Daoy (cell line): ENCODE data around the gene VPS8. TPM values are rescaled to one million over a fixed set of nuclear protein-coding genes. Genes with fewer than 3 reads are reported as not detected.
"Not testable (repeated sequence)": the region's sequence is repeated elsewhere in the genome, so short reads cannot be mapped to it uniquely, and the experiment has no call there.

Experiments
- DNase-seq: peaks from one replicate; pipeline ENCODE4 v3.0.0-alpha.2; 2015; ENCODE audit warnings: low read depth
- total RNA-seq: library from RNA; depleted of rRNA; stranded (reverse); fragments of >200 nt; shearing (Covaris generic); gene quantifications from 2 replicates; pipeline ENCODE4 v1.2.3, GENCODE V29; 2014

VPS8 gene
- total RNA-seq, 1 experiment from 2014 or later = 23.2 TPM

- no peak for DNase-seq
These were observed 173.6 kb downstream of the VPS8 start for GRCh38 chr3:184985586-184985985.

DNA sequence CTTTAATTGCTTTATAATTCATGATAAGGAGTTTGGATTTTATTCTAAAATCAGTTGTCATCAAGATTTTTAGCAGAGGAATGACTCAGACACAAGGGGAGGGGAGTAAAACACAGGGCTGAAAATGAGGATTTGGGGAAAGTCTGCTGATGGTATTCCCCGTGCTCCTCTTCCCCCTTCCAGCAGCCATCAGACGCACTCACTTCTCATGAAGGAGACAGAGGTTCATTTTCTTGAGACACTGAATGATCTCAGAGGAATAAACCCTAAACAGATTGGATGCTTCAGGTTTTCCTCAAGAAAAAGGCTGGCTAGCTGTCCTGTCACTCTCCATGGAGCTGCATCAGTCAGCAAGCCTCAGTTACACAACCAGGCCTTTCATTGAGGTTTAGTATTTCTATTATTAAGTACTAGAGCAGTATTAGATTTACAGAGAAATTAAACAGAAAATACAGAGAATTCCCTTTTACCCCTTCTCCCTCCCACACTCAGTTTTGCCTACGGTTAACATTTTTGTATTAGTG is 174.5 kb downstream of the VPS8 start:
- no peak for DNase-seq

GRCh38 chr3:184993394-184993793 is 181.4 kb downstream of the VPS8 start:
- no peak for DNase-seq

DNA sequence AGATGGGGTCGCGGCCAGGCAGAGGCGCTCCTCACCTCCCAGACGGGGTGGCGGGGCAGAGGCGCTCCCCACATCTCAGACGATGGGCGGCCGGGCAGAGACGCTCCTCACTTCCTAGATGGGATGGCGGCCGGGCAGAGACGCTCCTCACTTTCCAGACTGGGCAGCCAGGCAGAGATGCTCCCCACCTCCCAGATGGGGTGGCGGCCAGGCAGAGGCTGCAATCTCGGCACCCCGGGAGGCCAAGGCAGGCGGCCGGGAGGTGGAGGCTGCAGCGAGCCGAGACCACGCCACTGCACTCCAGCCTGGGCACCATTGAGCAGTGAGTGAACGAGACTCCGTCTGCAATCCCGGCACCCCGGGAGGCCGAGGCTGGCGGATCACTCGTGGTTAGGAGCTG is 191.9 kb downstream of the VPS8 start:
- DNase-seq = not testable (repeated sequence)

- DNase-seq = no peak
These were observed 197.7 kb downstream of the VPS8 start for GRCh38 chr3:185009650-185010049.

GRCh38 chr3:185017584-185017983 is 205.6 kb downstream of the VPS8 start:
- not testable (repeated sequence) for DNase-seq

DNA sequence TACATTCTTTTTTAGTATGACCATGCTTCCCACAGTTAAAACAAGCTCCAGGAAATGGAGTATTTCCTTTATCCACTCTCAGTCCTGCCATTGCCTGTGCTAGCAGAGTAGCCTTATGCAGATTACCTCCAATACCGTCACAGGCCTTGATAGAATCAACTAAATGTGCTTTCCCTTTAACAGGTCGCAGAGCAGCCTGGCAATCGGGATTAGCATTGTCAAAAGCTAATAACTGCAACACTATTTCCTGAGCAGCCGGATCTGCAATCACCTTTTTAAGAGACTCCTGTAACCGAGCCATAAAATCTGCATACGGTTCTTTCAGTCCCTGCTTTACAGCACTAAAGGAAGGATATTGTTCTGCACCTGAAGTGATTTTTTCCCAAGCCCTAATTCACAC is 206.0 kb downstream of the VPS8 start:
- DNase-seq = not testable (repeated sequence)

- DNase-seq = no peak
These were observed 209.3 kb downstream of the VPS8 start for GRCh38 chr3:185021256-185021655.

- DNase-seq = no peak
These were observed 212.4 kb downstream of the VPS8 start for GRCh38 chr3:185024406-185024805.

GRCh38 chr3:185024966-185025365 is 213.0 kb downstream of the VPS8 start:
- DNase-seq = no peak

- no peak for DNase-seq
These were observed 216.2 kb downstream of the VPS8 start for GRCh38 chr3:185028121-185028520.

DNA sequence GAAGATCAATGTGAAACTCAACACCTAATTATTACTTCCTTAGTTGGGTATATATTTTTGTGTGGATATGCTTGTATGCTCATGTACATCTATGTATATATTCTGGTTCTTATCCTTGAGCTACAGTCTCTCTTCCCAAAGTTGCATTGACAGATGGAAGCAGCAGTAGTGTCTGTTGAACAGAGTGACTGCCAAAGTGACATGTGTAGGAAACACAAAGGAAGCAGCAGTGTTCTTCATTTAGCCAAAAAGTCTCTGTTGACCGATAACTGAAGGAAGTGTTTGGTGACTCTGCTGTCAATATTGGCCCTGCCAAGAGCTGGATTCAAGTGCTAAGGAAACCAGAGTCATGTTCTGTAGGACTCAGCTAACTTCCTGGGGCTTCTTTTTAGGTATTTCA is 217.1 kb downstream of the VPS8 start:
- no peak for DNase-seq

GRCh38 chr3:185030399-185030798 is 218.4 kb downstream of the VPS8 start:
- DNase-seq = no peak

DNA sequence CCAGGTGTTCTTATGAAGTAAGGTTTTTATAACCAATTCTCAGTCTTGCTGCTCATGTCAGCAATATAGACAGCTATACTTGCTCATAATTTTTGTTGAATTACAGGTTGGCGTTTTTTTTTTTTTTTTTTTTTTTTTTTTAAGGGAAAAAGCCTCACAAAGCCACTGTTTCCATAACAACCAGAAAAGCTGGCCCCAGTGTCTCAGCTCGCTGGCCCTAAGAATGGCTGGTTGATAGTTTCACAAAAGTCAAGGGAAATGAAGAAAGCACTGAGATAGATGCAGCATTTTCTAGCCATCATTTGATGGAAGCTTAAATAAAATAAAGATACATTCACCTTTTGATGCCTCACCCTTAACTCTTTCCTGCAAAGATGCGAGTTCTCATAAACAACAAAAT is 219.0 kb downstream of the VPS8 start:
- no peak for DNase-seq

- DNase-seq = no peak
These were observed 225.8 kb downstream of the VPS8 start for GRCh38 chr3:185037801-185038200.

- DNase-seq = no peak
These were observed 228.5 kb downstream of the VPS8 start for GRCh38 chr3:185040425-185040824.

DNA sequence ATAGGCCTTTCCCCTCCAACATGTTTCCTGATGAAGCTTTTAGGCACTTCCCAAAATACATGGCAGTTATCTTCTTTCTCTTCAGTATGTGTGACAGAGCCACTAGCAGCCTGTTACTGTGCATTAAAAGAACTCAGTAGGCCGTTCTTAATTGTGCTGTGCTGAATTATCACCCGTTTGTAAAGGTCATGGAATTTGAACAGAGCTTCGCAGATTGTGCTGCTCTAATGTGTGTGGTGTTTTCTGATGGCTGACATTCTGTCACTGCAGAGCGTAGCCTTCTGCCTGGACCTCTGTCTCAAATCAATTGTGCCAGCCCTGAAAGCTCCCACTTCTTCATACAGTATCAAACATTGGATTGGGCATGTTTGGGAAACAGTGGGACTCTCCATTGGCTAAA is 229.6 kb downstream of the VPS8 start:
- no peak for DNase-seq

DNA sequence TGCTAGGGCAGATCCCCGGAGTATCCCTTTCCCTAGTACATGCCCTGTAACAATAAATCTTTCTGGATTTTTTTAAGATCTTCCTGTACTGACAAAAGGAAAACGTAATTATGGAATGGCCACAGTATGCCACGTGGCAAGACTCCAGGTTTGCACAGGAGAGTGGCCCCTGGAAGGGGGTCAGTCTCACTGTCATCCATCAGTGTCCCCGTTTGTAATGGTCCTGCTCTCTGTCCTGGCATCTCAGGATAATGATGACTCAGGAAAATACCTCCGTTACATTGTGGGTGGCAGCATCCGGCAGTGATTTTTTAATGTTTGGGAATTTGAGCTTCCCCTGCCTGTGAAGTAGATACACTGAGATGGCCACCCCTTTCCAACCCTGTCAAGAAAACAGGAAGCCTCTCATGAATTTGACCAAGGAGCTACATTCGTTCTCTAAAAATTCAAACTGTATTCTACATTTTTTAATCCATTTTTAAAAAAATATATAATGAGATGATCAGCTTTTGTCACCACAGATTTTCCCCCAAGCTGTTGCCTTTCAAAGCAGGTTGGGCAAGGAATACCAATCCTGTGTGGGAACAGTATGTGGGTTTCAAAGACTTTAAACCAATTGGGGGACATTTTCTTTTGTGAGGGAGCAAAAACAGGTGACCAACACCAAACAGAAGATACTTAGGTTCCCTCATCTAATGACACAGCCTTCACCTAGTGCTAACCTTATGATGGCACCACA is 230.5 kb downstream of the VPS8 start:
- DNase-seq = no peak

DNA sequence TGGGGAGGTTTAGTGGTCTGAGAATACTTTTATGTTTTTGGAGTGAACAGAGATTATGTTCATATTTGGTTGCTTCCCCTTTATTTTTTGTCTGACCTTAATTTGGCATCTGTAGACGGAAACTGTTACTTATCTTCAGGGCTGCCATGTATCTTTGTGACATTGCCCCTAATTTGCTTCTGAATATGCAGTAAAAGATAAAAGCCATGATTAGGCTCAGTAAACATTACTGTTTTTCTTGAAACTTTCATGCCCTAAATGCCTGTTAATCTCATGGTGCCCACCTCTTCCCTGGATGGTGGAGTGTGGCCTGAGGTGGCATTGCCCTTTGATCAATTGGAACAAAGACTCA is 234.2 kb downstream of the VPS8 start:
- DNase-seq = no peak

DNA sequence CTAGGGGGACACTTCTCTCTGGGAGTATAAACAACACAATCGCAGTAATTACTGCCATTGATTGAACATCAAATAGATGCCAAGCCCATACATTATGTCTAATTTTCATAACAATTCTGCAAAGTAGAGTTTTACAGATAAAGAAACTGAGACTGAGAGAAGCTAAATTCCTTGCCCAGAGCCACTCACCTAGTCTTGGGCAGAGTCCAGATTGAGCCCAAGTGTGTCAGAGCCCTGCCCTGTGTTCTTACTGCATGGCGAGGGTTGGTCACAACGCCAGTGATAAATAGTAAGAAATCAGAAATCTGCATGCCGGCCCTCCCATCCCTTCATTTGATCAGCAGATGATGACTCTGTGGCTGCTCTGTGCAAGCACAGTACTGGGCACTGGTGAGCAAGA is 234.6 kb downstream of the VPS8 start:
- DNase-seq = no peak

DNA sequence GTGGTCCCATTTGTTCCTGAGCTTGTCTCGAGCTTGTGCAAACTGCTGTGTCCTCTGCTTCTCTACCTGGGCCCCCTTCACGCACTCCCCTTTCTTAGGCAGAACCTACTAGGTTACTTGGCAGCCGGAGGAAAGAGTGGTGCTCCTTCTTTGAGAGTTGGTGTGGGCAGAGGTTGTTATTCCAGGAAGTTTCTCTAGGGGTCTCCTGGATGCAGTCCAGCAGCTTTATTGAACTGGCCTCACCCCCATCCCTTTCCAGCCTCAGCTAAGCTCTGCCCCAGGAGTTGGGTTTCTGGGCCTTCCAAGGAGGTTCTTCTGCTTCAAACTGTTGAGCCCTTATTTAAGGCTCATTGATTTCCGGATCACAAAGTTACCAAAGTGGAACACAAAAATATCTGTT is 237.7 kb downstream of the VPS8 start:
- no peak for DNase-seq

DNA sequence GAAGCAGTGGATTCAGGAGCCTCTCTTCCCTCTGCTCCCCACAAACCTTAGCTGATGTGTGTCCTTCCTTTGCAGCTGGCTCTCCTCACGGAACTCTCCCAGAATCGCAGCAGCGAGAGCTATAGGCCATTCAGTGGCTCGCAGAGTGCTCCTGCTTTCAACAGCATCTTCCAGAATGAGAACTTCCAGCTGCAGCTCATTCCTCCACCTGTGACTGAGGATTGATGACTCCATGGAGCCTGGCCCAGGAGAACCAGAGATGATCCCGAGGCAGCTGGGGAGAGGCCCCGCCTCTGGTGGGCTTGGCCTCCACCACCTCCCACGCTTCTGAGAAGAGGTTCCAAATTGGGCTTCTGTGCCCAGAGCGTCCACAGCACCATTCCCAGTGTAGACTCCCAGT is 239.8 kb downstream of the VPS8 start:
- no peak for DNase-seq

DNA sequence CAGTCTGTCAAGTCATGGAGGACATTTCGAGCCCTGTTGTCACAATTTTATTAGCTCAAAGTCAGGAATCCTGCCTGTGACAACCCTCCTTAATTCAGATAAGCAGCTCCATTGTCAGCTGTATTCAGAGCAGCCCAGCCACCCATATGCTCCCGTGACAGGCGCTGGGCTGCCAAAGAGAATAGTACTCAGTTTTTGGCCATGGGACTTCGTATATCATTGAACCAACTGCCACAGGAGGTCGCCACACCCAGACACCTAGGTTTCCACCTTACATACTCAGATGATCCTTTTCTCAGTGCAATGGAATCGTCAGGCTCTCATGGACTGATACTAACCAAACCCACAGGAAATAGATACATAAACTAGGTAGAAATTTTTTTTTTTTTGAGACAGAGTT is 240.7 kb downstream of the VPS8 start:
- no peak for DNase-seq

GRCh38 chr3:185056908-185057307 is 244.9 kb downstream of the VPS8 start:
- DNase-seq = no peak
